ENCODE data around the gene STRN4. TPM values are rescaled to one million over a fixed set of nuclear protein-coding genes. Genes with fewer than 3 reads are reported as not detected.
"Not testable (repeated sequence)": the region's sequence is repeated elsewhere in the genome, so short reads cannot be mapped to it uniquely, and the experiment has no call there.

STRN4 gene
- total RNA-seq, 1 donor from 2014 or later = 115 TPM

DNA sequence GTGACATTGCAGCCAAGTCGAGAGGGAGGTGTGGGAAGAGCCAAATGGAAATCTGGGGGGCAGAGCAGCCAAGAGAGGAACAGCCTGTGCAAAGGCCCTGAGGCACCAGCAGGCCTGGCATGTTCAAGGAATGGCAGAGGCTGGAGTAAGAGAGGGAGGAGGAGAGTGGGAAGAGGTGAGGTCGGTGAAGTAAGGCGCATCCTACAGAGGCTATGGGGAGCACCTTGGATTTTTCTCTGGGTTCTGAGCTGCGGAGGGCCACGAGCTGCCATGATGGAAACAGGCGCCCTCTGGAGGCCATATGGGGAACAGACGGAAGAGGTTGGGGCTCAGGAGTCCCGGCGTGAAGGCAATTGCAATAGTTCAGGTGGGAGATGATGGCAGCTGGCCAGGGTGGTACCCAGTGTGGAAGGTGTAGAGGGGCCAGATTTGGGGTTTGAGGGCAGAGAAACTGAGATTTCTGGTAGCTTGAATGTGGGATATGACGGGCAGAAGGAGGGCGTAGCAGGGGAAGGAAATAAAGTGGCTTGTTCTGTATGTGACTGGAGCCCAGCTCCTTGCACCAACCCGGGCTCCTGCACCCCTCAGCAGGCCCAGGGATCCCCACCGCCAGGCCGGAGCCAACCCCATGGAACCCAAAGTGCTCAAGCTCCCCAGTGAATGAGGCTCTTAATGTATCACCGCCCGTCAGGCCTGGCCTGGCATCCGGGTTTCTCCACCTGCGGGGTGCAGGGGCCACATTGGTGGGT is 20.5 kb upstream of the STRN4 start:
- H3K4me1 Mint-ChIP-seq (ENCODE audit: low read depth) = peaks cover 19% of the 10 kb centered on the region
- no peak overlapping the region for H3K27ac Mint-ChIP-seq
- no peak overlapping the region for H3K4me3 Mint-ChIP-seq (ENCODE audit: low read depth)
- no peak for DNase-seq (ENCODE audit: low spot score, unreplicated experiment)
- no peaks in the 10 kb centered on the region for H3K36me3 Mint-ChIP-seq (ENCODE audit: insufficient read depth)
- no peaks in the 10 kb centered on the region for H3K27me3 Mint-ChIP-seq
- TF ChIP-seq, protein P1, sequence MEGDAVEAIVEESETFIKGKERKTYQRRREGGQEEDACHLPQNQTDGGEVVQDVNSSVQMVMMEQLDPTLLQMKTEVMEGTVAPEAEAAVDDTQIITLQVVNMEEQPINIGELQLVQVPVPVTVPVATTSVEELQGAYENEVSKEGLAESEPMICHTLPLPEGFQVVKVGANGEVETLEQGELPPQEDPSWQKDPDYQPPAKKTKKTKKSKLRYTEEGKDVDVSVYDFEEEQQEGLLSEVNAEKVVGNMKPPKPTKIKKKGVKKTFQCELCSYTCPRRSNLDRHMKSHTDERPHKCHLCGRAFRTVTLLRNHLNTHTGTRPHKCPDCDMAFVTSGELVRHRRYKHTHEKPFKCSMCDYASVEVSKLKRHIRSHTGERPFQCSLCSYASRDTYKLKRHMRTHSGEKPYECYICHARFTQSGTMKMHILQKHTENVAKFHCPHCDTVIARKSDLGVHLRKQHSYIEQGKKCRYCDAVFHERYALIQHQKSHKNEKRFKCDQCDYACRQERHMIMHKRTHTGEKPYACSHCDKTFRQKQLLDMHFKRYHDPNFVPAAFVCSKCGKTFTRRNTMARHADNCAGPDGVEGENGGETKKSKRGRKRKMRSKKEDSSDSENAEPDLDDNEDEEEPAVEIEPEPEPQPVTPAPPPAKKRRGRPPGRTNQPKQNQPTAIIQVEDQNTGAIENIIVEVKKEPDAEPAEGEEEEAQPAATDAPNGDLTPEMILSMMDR (IDR thresholded peaks at IDR 0.05; ENCODE audit: unreplicated experiment) = peak; percentile 69
- H3K9me3 Mint-ChIP-seq (ENCODE audit: low read depth) = no peaks in the 10 kb centered on the region

DNA sequence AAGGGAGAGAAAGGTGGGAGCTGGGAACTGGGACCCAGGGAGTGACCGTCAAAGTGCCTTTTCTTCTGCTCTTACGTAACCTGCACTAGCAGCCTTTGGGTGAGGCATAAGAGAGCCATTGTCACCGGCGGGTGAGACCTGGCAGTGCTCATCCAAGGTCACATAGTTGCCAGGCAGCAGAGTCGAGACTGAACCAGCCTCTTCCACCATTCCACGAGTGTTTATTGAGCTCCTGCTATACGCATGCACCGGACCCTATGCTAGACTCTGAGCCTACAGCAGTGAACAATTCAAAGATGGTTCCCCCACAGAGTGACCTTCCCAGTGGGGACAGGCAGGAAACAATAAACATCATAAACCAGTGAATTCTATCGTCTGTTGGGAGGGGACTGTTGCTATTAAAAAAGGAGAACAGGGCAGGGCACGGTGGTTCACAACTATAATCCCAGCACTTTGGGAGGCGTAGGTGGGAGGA is 18.6 kb upstream of the STRN4 start:
- peaks cover 13% of the 10 kb centered on the region for H3K4me1 Mint-ChIP-seq (ENCODE audit: low read depth)
- H3K27ac Mint-ChIP-seq = no peak overlapping the region
- no peak overlapping the region for H3K4me3 Mint-ChIP-seq (ENCODE audit: low read depth)
- no peaks in the 10 kb centered on the region for H3K36me3 Mint-ChIP-seq (ENCODE audit: insufficient read depth)
- TF ChIP-seq, protein P1 (IDR thresholded peaks at IDR 0.05; ENCODE audit: unreplicated experiment) = no peak
- no peak for DNase-seq (ENCODE audit: low spot score, unreplicated experiment)
- H3K9me3 Mint-ChIP-seq (ENCODE audit: low read depth) = no peaks in the 10 kb centered on the region
- no peaks in the 10 kb centered on the region for H3K27me3 Mint-ChIP-seq

DNA sequence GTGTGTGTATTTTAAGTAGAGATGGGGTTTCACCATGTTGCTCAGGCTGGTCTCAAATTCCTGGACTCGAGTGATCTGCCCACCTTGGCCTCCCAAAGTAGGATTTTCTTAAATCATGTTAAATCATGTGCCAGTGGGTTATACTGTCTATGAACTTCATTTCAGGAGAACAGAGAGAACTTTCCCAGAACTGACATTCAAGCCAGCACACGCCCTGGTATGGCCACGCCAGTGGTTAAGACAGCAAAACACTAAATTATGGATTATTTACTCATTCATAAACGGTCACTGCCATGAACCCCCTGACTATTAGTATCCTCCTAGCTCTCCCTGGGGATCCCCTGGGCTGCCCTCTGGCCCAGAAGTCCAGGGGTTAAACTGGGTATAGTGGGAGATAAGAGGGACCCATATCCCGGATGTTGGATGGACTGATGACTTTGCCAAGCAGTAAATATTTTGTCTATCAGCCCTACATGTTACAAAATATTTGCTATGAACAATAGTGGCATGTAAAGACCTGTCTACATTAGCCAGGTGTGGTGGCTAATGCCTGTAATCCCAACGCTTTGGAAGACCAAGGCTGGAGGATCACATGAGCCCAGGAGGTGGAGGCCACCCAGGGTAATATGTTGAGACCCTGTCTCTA is 16.1 kb upstream of the STRN4 start:
- TF ChIP-seq, protein P1 (IDR thresholded peaks at IDR 0.05; ENCODE audit: unreplicated experiment) = no peak
- Mint-ChIP-seq H3K4me3 (ENCODE audit: low read depth) (no peak overlapping the region), H3K27ac (no peak overlapping the region), H3K27me3 (no peaks in the 10 kb centered on the region), H3K36me3 (ENCODE audit: insufficient read depth) (peaks cover 1% of the 10 kb centered on the region), H3K4me1 (ENCODE audit: low read depth) (peaks cover 2% of the 10 kb centered on the region), H3K9me3 (ENCODE audit: low read depth) (no peaks in the 10 kb centered on the region)
- no peak for DNase-seq (ENCODE audit: low spot score, unreplicated experiment)

DNA sequence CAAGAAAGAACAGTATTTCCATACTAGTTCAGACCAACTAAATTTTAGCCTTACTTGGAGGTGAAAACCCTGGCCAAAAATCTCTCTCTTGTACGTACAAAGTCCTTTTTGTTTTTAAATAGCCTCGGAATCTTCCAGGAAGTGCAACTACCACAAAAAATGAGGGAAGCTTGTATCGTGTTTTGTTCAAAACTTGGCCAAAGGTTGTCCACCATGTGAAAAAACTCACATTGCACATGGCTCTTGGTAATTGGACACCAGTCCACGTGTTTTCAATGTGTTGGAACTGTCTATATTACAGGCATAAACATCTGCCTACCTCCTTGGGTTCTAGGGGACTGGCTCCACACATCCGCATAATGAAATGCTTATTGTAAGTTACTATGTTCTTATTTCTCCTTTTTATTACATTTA is 15.2 kb upstream of the STRN4 start:
- H3K27ac Mint-ChIP-seq = no peak overlapping the region
- no peaks in the 10 kb centered on the region for H3K27me3 Mint-ChIP-seq
- H3K36me3 Mint-ChIP-seq (ENCODE audit: insufficient read depth) = peaks cover 4% of the 10 kb centered on the region
- H3K4me1 Mint-ChIP-seq (ENCODE audit: low read depth) = no peaks in the 10 kb centered on the region
- DNase-seq (ENCODE audit: low spot score, unreplicated experiment) = no peak
- H3K4me3 Mint-ChIP-seq (ENCODE audit: low read depth) = no peak overlapping the region
- TF ChIP-seq, protein P1 (IDR thresholded peaks at IDR 0.05; ENCODE audit: unreplicated experiment) = no peak
- no peaks in the 10 kb centered on the region for H3K9me3 Mint-ChIP-seq (ENCODE audit: low read depth)

DNA sequence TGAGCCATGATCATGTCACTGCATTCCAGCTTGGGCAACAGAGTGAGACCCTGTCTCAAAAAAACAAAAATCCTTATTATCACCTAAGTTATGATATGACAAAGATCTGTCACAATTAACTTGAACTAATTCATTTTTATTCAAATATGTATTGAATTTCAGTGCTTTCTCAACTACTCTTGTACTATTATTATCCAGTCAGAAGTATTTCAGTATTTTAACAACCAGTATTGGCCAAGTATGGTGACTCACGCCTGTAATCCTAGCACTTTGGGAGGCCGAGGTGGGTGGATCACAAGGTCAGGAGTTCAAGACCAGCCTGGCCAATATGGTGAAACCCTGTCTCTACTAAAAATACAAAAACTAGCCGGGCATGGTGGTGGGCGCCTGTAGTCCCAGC is 14.6 kb upstream of the STRN4 start:
- DNase-seq (ENCODE audit: low spot score, unreplicated experiment); H3K9me3 Mint-ChIP-seq (ENCODE audit: low read depth); H3K27me3 Mint-ChIP-seq: not testable (repeated sequence)

More for the DNA sequence above, 14.6 kb upstream of the STRN4 start:
- H3K27ac Mint-ChIP-seq; H3K4me1 Mint-ChIP-seq (ENCODE audit: low read depth); H3K4me3 Mint-ChIP-seq (ENCODE audit: low read depth); H3K36me3 Mint-ChIP-seq (ENCODE audit: insufficient read depth): not testable (repeated sequence)
